Activated B cell treated with CpG ODN at 0.5 μM for 24 hours (primary cell): Measurements from ENCODE around the gene SPOCK3. TPM values are rescaled to one million over a fixed set of nuclear protein-coding genes. Genes with fewer than 3 reads are reported as not detected.
"Not testable (repeated sequence)": the region's sequence is repeated elsewhere in the genome, so short reads cannot be mapped to it uniquely, and the experiment has no call there.

Experiments
- ATAC-seq: fragments of 200-7000 bp; cut with Tn5 transposase; one replicate; pipeline ENCODE4 v1.10.0; 2021; ENCODE audit warnings: low read depth, mild to moderate bottlenecking, moderate library complexity
- CTCF ChIA-PET: fragments of 350-600 bp; sonication (Branson Sonifier 250); formaldehyde crosslinking; loops from one replicate; lab custom pipeline; 2021; ENCODE audit warnings: antibody characterized with exemption; lab: Charles Lee
- POLR2A ChIA-PET: fragments of 350-600 bp; sonication (Branson Sonifier 250); formaldehyde crosslinking; loops from one replicate; lab custom pipeline; 2021; ENCODE audit warnings: antibody characterized with exemption; lab: Charles Lee
- DNase-seq: peaks from one replicate; pipeline ENCODE4 v3.0.0; 2022
- H3K27ac Mint-ChIP-seq: one replicate; pipeline ENCODE4 v1.8.0; 2020; ENCODE audit warnings: mixed read lengths
- H3K27me3 Mint-ChIP-seq: one replicate; pipeline ENCODE4 v1.8.0; 2021; ENCODE audit warnings: mixed read lengths
- H3K36me3 Mint-ChIP-seq: one replicate; pipeline ENCODE4 v1.8.0; 2021; ENCODE audit warnings: low read depth, mixed read lengths
- H3K4me1 Mint-ChIP-seq: one replicate; pipeline ENCODE4 v1.8.0; 2021; ENCODE audit warnings: mixed read lengths
- H3K4me3 Mint-ChIP-seq: one replicate; pipeline ENCODE4 v1.8.0; 2020; ENCODE audit warnings: mild to moderate bottlenecking, mixed read lengths
- H3K9me3 Mint-ChIP-seq: one replicate; pipeline ENCODE4 v1.8.0; 2020; ENCODE audit warnings: mixed read lengths
- intact Hi-C: fragments of 100-400 bp; cut with micrococcal nuclease; formaldehyde crosslinking; loops from one replicate; pipeline ENCODE4 v1.15.1; 2024
- total RNA-seq: library from RNA; stranded (reverse); gene quantifications from 2 replicates; pipeline ENCODE4 v1.2.3, GENCODE V29; 2022
- TF ChIP-seq, protein P1 (sequence below): fragments of 200-600 bp; IDR thresholded peaks from one replicate; pipeline ENCODE4 v1.8.0; 2022; ENCODE audit warnings: antibody characterized with exemption, mild to moderate bottlenecking

The SPOCK3 gene
- total RNA-seq, 1 donor from 2014 or later: not detected

DNA sequence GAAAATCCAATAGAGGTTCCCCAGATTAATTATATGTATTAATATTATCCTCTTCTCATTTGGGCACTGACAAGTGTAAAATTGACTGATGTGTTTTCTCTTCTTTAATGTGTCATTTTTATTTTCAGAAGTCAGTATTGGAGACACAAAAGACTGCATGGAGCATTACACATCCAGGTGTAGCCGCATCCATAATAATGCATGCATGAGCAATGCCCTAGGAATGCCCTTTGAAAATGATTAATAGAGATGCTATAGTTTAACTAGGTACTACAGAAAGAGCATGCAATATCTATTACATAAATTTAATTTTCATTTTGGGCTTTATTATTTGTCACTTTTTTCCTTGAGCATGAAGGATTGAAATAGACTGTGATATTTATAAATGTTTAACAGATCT, 509.9 kb downstream of the SPOCK3 start:
- CTCF ChIA-PET: no interaction called here
- DNase-seq: no peak
- TF ChIP-seq, protein P1, sequence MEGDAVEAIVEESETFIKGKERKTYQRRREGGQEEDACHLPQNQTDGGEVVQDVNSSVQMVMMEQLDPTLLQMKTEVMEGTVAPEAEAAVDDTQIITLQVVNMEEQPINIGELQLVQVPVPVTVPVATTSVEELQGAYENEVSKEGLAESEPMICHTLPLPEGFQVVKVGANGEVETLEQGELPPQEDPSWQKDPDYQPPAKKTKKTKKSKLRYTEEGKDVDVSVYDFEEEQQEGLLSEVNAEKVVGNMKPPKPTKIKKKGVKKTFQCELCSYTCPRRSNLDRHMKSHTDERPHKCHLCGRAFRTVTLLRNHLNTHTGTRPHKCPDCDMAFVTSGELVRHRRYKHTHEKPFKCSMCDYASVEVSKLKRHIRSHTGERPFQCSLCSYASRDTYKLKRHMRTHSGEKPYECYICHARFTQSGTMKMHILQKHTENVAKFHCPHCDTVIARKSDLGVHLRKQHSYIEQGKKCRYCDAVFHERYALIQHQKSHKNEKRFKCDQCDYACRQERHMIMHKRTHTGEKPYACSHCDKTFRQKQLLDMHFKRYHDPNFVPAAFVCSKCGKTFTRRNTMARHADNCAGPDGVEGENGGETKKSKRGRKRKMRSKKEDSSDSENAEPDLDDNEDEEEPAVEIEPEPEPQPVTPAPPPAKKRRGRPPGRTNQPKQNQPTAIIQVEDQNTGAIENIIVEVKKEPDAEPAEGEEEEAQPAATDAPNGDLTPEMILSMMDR: no peak
- intact Hi-C loops: no loop called here
- Mint-ChIP-seq H3K4me3 (no peak overlapping the region), H3K27me3 (no peaks in the 10 kb centered on the region), H3K36me3 (no peaks in the 10 kb centered on the region), H3K4me1 (no peaks in the 10 kb centered on the region), H3K27ac (no peak overlapping the region), H3K9me3 (peaks cover 2% of the 10 kb centered on the region)
- POLR2A ChIA-PET: no interaction called here
- ATAC-seq: no peak

DNA sequence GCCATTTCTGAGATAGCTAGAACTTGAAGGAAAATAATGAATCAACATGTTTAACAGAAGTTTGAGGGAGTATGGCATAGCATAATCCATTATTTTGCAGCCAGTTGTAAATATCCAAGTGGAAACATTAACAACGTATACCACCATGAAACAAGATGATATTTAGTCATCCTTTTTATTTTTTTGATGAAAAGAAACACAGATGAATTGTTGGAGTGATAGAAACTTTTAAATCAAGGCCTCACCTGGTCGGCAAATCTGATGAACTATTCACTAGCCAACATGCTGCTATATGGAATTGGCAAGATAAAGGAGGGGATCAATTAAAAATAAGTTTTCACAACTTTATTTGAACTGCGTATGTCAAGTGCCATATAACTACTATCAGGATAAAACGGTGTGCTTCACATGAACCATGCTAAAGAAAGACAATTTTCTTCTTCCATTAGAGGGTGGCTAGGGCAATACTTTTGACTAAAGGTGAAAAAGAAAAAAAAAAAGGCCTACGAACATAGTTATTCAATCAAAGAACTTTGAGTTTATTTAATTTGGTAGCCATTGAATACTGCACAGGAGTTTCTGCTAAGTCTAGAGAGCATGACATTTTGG, 510.7 kb downstream of the SPOCK3 start:
- DNase-seq (no peak), ATAC-seq (no peak)
- H3K36me3 Mint-ChIP-seq: no peaks in the 10 kb centered on the region
- H3K4me1 Mint-ChIP-seq: no peaks in the 10 kb centered on the region
- peaks cover 2% of the 10 kb centered on the region for H3K9me3 Mint-ChIP-seq
- TF ChIP-seq, protein P1: no peak
- POLR2A ChIA-PET: no interaction called here
- intact Hi-C loops: no loop called here
- no peak overlapping the region for H3K27ac Mint-ChIP-seq
- H3K27me3 Mint-ChIP-seq: no peaks in the 10 kb centered on the region
- no peak overlapping the region for H3K4me3 Mint-ChIP-seq
- CTCF ChIA-PET: no interaction called here

DNA sequence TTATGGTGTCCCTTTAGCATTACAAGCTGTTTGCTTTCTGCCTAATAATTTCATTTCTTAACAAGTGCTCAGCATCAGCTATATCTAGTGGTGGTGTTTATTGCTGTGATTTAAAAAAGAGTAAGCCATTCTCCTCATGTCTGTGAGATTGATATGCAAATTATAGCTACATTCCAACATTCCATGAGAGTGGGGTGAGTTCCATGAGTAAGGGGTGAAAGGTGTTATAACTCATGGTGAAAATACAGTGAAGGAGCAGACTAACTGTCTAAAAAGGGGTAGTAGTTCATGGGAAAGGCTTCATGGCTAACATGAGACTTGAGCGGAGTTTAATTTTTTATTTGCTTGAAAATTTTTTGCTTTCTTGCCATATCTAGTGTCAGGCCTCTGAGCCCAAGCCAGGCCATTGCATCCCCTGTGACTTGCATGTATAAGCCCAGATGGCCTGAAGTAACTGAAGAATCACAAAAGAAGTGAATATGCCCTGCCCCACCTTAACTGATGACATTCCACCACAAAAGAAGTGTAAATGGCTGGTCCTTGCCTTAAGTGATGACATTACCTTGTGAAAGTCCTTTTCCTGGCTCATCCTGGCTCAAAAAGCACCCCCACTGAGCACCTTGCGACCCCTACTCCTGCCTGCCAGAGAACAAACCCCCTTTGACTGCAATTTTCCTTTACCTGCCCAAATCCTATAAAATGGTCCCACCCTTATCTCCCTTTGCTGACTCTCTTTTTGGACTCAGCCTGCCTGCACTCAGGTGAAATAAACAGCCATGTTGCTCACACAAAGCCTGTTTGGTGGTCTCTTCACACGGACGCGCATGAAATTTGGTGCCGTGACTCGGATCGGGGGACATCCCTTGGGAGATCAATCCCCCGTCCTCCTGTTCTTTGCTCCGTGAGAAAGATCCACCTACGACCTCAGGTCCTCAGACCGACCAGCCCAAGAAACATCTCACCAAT, 518.3 kb downstream of the SPOCK3 start:
- POLR2A ChIA-PET, ATAC-seq, H3K4me3 Mint-ChIP-seq, H3K27ac Mint-ChIP-seq, CTCF ChIA-PET, DNase-seq, intact Hi-C loops, H3K4me1 Mint-ChIP-seq, H3K27me3 Mint-ChIP-seq, H3K36me3 Mint-ChIP-seq: not testable (repeated sequence)
- peaks cover 15% of the 10 kb centered on the region for H3K9me3 Mint-ChIP-seq

DNA sequence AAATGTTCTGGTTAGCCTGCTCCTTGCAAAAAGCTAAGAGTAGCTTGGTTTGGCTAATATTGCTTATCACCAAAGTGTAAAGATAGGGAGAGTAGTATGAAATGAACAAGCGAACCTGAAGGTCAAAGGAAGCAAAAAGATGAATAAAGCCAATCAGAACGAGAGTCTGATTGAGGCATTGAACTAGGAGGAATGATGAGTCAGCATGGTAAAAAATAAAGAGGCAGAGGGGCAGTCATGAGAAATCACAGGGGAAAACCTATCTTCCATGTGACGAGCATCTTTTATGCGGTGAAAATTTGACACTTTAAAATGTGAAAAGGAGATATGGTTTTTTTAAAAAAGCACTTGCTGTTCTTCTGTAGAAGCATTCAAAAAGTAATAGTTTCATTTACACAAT, 533.7 kb downstream of the SPOCK3 start:
- DNase-seq (no peak), ATAC-seq (no peak)
- no peaks in the 10 kb centered on the region for H3K4me1 Mint-ChIP-seq
- no peaks in the 10 kb centered on the region for H3K27me3 Mint-ChIP-seq
- no peaks in the 10 kb centered on the region for H3K36me3 Mint-ChIP-seq
- no peak overlapping the region for H3K4me3 Mint-ChIP-seq
- ChIA-PET CTCF (no interaction called here), POLR2A (no interaction called here)
- H3K27ac Mint-ChIP-seq: no peak overlapping the region
- H3K9me3 Mint-ChIP-seq: peaks cover 8% of the 10 kb centered on the region
- TF ChIP-seq, protein P1: no peak
- intact Hi-C loops: no loop called here

DNA sequence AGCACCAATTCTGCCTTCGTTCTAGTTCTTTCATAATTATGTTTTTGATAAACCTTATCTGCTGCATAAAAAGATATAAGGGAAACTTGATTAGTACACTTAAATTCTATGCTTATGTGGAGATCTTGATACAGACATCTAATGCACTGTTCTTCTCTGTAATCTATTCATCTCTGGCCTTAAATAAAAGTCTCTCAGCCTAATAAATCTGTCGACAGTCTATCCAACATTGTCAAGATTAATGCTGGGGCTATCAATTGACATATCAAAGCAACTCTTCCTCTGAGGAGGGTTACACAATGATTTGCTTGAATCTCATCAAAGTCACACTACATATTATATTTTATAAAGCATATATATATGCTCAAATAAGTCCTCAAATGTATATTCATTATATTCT, 545.5 kb downstream of the SPOCK3 start:
- POLR2A ChIA-PET: no interaction called here
- Mint-ChIP-seq H3K4me3 (no peak overlapping the region), H3K27me3 (no peaks in the 10 kb centered on the region)

More for the DNA sequence above, 545.5 kb downstream of the SPOCK3 start:
- peaks cover 2% of the 10 kb centered on the region for H3K9me3 Mint-ChIP-seq
- intact Hi-C loops: no loop called here
- H3K4me1 Mint-ChIP-seq: no peaks in the 10 kb centered on the region
- TF ChIP-seq, protein P1: no peak
- ATAC-seq (no peak), DNase-seq (no peak)
- no peaks in the 10 kb centered on the region for H3K36me3 Mint-ChIP-seq
- CTCF ChIA-PET: no interaction called here
- H3K27ac Mint-ChIP-seq: no peak overlapping the region
